HepG2 (cell line): ENCODE measurements around the gene GGNBP2.

Experiments
- DMAP1 ChIP-seq: IDR thresholded peaks from 2 replicates; pipeline ENCODE4 v1.6.1; 2016
- NFYB ChIP-seq: sonication (generic); formaldehyde crosslinking; IDR thresholded peaks from 2 replicates; pipeline ENCODE4 v1.4.0; 2020; ENCODE audit warnings: missing genetic modification reagents
- ZFP37 ChIP-seq: sonication (generic); formaldehyde crosslinking; IDR thresholded peaks from 2 replicates; pipeline ENCODE4 v1.4.0; 2020; ENCODE audit warnings: missing genetic modification reagents, borderline replicate concordance
- ZNF143 ChIP-seq: sonication (generic); formaldehyde crosslinking; IDR thresholded peaks from 2 replicates; pipeline ENCODE4 v1.4.0; 2020; ENCODE audit warnings: missing genetic modification reagents
- ZNF589 ChIP-seq: sonication (generic); formaldehyde crosslinking; conservative IDR thresholded peaks from 2 replicates; pipeline ENCODE4 v1.8.0; 2022; ENCODE audit warnings: mild to moderate bottlenecking, moderate library complexity, missing genetic modification reagents
- ZNF607 ChIP-seq: sonication (generic); formaldehyde crosslinking; IDR thresholded peaks from 2 replicates; pipeline ENCODE4 v1.5.1; 2020; ENCODE audit warnings: missing genetic modification reagents, mild to moderate bottlenecking, borderline replicate concordance
- TF ChIP-seq, protein P1 (sequence below), 2 experiments: fragments of 450-650 bp in 1 of 2; sonication (generic) in 1 of 2; formaldehyde crosslinking in 1 of 2; IDR thresholded peaks; 2 replicates each; pipeline versions ENCODE4 v1.6.1 to v1.8.0; 2016 to 2022; ENCODE audit warnings: antibody characterized with exemption in 1 of 2, mild to moderate bottlenecking in 1 of 2, missing genetic modification reagents in 1 of 2
- TF ChIP-seq, protein P2 (sequence below): sonication (generic); formaldehyde crosslinking; IDR thresholded peaks from 2 replicates; pipeline ENCODE4 v1.4.0; 2020; ENCODE audit warnings: missing genetic modification reagents

DNA sequence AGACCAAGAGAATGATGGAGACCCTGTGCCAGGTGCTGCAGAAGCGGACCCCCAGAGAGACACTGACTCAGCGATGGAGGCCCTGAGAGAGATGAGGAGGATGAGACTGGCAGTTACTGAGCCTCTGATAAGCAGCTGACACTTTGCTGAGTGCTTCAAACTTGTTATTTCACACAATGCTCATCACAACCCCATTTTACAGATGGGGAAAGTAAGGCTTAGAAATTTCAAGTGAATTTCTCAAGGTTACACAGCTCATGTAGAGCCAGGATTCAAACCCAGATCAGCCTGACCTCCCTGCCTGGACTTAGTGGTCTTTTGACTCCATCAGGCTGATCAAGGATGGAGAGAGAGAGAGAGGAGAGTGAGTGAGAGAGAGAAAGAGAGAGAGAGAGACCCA, 83.9 kb downstream of the GGNBP2 start:
- TF ChIP-seq ZNF589 (CRISPR knock-in tag) (no peak), NFYB (no peak), ZFP37 (CRISPR knock-in tag) (no peak), ZNF607 (CRISPR knock-in tag) (no peak), DMAP1 (CRISPR knock-in tag) (no peak), ZNF143 (CRISPR knock-in tag) (no peak)
- TF ChIP-seq, protein P1, sequence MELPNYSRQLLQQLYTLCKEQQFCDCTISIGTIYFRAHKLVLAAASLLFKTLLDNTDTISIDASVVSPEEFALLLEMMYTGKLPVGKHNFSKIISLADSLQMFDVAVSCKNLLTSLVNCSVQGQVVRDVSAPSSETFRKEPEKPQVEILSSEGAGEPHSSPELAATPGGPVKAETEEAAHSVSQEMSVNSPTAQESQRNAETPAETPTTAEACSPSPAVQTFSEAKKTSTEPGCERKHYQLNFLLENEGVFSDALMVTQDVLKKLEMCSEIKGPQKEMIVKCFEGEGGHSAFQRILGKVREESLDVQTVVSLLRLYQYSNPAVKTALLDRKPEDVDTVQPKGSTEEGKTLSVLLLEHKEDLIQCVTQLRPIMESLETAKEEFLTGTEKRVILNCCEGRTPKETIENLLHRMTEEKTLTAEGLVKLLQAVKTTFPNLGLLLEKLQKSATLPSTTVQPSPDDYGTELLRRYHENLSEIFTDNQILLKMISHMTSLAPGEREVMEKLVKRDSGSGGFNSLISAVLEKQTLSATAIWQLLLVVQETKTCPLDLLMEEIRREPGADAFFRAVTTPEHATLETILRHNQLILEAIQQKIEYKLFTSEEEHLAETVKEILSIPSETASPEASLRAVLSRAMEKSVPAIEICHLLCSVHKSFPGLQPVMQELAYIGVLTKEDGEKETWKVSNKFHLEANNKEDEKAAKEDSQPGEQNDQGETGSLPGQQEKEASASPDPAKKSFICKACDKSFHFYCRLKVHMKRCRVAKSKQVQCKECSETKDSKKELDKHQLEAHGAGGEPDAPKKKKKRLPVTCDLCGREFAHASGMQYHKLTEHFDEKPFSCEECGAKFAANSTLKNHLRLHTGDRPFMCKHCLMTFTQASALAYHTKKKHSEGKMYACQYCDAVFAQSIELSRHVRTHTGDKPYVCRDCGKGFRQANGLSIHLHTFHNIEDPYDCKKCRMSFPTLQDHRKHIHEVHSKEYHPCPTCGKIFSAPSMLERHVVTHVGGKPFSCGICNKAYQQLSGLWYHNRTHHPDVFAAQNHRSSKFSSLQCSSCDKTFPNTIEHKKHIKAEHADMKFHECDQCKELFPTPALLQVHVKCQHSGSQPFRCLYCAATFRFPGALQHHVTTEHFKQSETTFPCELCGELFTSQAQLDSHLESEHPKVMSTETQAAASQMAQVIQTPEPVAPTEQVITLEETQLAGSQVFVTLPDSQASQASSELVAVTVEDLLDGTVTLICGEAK (IDR thresholded peaks at IDR 0.05) = no peak
- TF ChIP-seq, protein P1 (CRISPR knock-in tag; IDR thresholded peaks at IDR 0.05) = no peak
- TF ChIP-seq, protein P2, sequence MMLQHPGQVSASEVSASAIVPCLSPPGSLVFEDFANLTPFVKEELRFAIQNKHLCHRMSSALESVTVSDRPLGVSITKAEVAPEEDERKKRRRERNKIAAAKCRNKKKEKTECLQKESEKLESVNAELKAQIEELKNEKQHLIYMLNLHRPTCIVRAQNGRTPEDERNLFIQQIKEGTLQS (CRISPR knock-in tag) = no peak
